ENCODE measurements around the gene CNFN.
"Not testable (repeated sequence)": the region's sequence is repeated elsewhere in the genome, so short reads cannot be mapped to it uniquely, and the experiment has no call there.

Gene CNFN

DNA sequence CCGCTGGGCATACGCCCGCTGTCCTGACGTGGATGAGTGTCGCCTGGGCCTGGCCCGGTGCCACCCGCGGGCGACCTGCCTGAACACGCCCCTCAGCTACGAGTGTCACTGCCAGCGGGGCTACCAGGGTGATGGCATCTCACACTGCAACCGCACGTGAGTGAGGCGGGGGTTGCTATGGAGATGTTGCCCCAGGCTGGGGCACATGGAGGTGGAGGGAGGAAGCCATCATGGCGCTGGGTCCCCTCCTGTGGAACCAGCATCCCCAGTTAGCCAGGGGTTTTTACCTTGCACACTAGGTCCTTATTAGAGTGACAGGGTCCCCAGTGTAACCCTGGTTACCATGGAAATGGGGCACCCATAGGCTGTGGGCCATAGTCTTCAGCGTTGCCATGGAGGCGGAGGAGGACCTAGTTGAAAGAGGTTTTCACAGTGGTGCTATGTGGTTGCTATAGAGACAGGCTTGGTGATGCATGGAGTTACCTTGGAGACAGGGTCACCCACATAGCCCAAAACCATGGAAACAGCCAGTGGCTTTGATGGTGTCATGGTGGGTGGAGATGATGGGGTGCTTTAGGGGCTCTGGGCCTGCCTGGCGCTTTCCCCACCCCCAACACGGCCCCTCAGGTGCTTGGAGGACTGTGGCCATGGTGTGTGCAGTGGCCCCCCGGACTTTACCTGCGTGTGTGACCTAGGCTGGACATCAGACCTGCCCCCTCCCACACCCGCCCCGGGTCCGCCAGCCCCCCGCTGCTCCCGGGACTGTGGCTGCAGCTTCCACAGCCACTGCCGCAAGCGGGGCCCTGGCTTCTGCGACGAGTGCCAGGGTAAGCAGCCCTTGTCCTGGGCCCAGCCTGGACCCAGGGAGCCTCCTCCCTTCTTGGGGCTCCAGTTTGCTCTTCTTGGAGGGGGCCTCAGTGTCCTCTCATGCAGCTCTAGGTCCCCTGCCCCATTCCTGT is 37.5 kb downstream of the CNFN start:
- in situ Hi-C loops (cut with MboI; ENCODE audit: low sequenced_read_pairs): no loop called here

GRCh38 chr19:42351079-42351735 is 38.9 kb downstream of the CNFN start:
- in situ Hi-C loops (cut with MboI; ENCODE audit: low sequenced_read_pairs): no loop called here

DNA sequence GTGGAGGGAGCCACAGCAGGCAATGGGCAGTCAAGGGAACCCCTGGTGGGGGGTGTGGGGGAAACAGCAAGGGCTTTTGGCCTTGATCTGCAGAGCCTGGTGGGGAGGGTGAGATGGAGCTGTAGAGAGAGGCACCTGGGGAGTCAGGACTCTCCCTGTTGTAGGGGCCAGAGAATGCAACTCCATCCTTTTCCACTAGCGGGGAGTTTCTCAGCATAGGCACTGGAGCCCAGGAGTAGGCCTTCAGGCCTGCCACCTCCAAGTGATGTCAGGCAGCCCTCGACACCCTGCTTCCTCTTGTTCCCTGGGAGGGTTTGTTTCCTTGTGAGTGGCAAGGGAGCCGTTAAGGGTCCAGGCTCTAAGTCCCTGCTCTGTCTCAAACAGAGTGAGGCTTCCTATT is 39.7 kb downstream of the CNFN start:
- in situ Hi-C loops (cut with MboI; ENCODE audit: low sequenced_read_pairs): no loop called here

- in situ Hi-C loops (cut with MboI; ENCODE audit: low sequenced_read_pairs): no loop called here
These were observed 40.6 kb downstream of the CNFN start for GRCh38 chr19:42349378-42350107.

DNA sequence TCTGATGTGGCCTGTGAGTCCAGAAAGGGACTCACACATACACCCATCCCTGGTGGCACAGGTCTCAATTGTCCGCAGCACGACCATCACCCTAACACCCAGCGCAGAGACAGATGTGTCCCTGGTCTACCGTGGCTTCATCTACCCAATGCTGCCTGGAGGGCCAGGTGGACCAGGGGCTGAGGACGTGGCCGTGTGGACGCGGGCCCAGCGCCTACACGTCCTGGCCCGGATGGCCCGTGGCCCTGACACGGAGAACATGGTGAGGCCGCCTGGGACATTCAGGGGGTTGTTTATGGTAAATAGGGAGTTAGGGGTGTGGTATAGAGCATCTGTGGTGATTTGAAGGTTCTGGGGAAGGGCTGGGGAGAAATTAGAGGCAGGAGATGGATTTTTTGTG is 41.9 kb downstream of the CNFN start:
- in situ Hi-C loops (cut with MboI; ENCODE audit: low sequenced_read_pairs): no loop called here

GRCh38 chr19:42345191-42345812 is 44.8 kb downstream of the CNFN start:
- in situ Hi-C loops (cut with MboI; ENCODE audit: low sequenced_read_pairs): no loop called here

GRCh38 chr19:42344336-42344893 is 45.7 kb downstream of the CNFN start:
- in situ Hi-C loops (cut with MboI; ENCODE audit: low sequenced_read_pairs): no loop called here

DNA sequence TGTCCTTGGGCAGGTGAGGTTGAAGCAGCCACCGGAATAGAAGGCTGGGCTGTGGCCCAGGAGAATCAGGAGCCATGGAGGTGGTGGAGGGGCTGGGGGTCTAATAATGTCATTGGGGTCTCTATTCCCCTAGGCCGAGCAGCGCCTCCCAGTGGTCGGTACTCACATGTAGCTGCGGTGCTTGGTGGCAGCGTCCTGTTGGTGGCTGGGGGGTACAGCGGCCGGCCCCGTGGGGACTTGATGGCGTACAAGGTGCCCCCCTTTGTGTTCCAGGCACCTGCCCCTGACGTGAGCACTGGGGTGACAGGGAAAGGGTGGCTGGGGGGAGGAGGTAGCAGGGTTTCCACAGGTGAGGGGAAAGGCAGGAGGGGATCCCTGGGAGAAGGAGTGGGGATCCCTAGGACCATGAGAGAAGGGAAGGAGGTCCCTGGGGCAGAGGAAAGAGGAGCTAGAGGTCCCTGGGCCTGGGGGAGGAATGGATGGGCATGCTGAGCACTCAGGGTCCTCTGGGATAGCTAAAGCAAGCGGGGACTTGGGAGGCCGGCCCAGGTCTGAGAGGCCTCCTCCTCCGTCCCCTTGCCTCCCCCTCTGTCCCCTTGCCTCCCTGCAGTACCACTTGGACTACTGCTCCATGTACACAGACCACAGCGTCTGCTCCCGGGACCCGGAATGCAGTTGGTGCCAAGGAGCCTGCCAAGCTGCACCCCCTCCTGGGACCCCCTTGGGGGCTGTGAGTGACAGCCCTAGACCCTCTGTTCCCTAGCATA is 46.6 kb downstream of the CNFN start:
- in situ Hi-C loops (cut with MboI; ENCODE audit: low sequenced_read_pairs): no loop called here

DNA sequence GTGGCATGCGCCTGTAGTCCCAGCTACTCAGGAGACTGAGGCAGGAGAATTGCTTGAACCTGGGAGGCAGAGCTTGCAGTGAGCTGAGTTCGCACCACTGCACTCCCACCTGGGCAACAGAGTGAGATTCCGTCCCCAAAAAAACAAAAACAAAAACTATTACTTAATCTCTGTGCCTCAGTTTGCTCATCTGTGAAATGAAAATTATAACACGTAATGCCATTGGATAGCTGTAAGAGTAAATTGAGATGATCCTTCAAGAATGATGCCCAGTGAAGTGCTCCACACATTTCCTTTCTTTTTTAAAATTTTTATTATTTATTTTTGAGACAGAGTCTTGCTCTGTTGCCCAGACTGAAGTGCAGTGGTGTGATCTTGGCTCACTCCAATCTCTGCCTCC is 50.2 kb downstream of the CNFN start:
- in situ Hi-C loops (cut with MboI; ENCODE audit: low sequenced_read_pairs): not testable (repeated sequence)

DNA sequence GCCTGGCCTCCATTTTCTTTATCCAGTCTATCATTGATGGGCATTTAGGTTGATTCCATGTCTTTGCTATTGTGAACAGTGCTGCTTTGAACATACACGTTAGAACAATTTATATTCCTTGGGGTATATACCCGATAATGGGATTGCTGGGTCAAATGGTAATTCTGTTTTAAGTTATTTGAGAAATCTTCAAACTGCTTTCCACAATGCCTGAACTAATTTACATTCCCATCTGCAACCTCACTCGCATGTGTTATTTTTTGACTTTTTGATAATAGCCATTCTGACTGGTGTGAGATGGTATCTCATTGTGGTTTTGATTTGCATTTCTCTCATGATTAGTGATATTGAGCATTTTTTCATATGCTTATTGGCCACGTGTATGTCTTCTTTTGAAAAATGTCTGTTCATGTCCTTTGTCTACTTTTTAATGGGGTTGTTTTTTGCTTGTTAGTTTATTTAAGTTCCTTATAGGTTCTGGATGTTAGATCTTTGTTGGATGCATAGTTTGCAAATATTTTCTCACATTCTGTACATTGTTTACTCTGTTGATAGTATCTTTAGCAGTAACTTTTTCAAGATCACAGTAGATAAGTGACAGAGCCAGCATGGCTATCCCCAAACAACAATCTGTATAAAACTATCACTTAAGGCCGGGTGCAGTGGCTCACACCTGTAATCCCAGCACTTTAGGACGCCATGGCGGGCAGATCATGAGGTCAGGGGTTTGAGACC is 50.8 kb downstream of the CNFN start:
- in situ Hi-C loops (cut with MboI; ENCODE audit: low sequenced_read_pairs): not testable (repeated sequence)

Data from HL-60/S4 (cell line).